Breast epithelium (tissue), 4 donors: Measurements from ENCODE around the gene RBP2. TPM values are rescaled to one million over a fixed set of nuclear protein-coding genes. Genes with fewer than 3 reads are reported as not detected.

ENCODE experiments used
- DNase-seq, 2 donors: peaks; one replicate each; pipeline ENCODE4 v3.0.0-alpha.2; 2019; ENCODE audit warnings: low spot score in 2 of 2
- H3K27ac ChIP-seq, 2 donors: fragments of 200-600 bp; sonication (generic) in 1 of 2; one replicate each; pipeline ENCODE4 v1.5.1; 2016 to 2019; ENCODE audit warnings: mild to moderate bottlenecking in 1 of 2
- H3K27me3 ChIP-seq, 2 donors: fragments of 200-600 bp; sonication (generic) in 1 of 2; one replicate each; pipeline versions ENCODE4 v1.5.1 to v1.6.0; 2017 to 2019; ENCODE audit warnings: control low read depth in 1 of 2, mild to moderate bottlenecking in 1 of 2
- H3K36me3 ChIP-seq: fragments of 200-600 bp; one replicate; pipeline ENCODE4 v1.5.1; 2019
- H3K4me1 ChIP-seq, 2 donors: fragments of 200-600 bp; sonication (generic); one replicate each; pipeline ENCODE4 v1.5.1; 2016 to 2019; ENCODE audit warnings: control low read depth in 1 of 2
- H3K4me3 ChIP-seq, 3 donors: fragments of 200-600 bp; sonication (generic); 1 replicate in 2 of 3; 2 replicates in 1 of 3; pipeline ENCODE4 v1.5.1; 2016 to 2019; ENCODE audit warnings: mild to moderate bottlenecking in 3 of 3, moderate library complexity in 2 of 3
- H3K9me3 ChIP-seq, 2 donors: fragments of 200-600 bp; sonication (generic) in 1 of 2; one replicate each; pipeline ENCODE4 v1.5.1; 2016 to 2019; ENCODE audit warnings: control low read depth in 1 of 2
- CTCF ChIP-seq, 3 donors: fragments of 450-650 bp; IDR thresholded peaks; one replicate each; pipeline ENCODE4 v1.5.1; 2016 to 2017; ENCODE audit warnings: antibody characterized with exemption in 3 of 3, mild to moderate bottlenecking in 3 of 3, moderate library complexity in 3 of 3
- POLR2A ChIP-seq: fragments of 450-650 bp; IDR thresholded peaks from one replicate; pipeline ENCODE4 v1.6.1; 2016; ENCODE audit warnings: antibody characterized with exemption, mild to moderate bottlenecking, moderate library complexity
- POLR2AphosphoS5 ChIP-seq, 3 donors: sonication (generic); formaldehyde crosslinking; IDR thresholded peaks; one replicate each; pipeline ENCODE4 v1.6.1; 2017; ENCODE audit warnings: antibody characterized with exemption in 3 of 3
- intact Hi-C: fragments of 100-400 bp; cut with DNase I; formaldehyde crosslinking; loops from one replicate; pipeline ENCODE4 v1.15.1; 2023; ENCODE audit warnings: low total_unique reads
- total RNA-seq, 3 donors: library from RNA; depleted of rRNA; stranded (reverse); fragments of >200 nt; gene quantifications; one replicate each; pipeline ENCODE4 v1.1.0, GENCODE V29; 2016

RBP2 gene
- total RNA-seq, 3 donors from 2014 or later, result 1.3 TPM; not detected in 2

- Histone ChIP-seq H3K4me1 (no peaks in the 10 kb centered on the region), H3K4me3 (no peak overlapping the region), H3K36me3 (no peaks in the 10 kb centered on the region), H3K27me3 (no peaks in the 10 kb centered on the region), H3K27ac (no peak overlapping the region), H3K9me3 (no peaks in the 10 kb centered on the region)
- TF ChIP-seq CTCF (IDR thresholded peaks at IDR 0.05) (no peak), POLR2AphosphoS5 (IDR thresholded peaks at IDR 0.05) (no peak), POLR2A (no peak)
- DNase-seq, result no peak
- intact Hi-C loops, result no loop called here
Measured at GRCh38 chr3:139517321-139518065, 41.2 kb upstream of the RBP2 start.

- TF ChIP-seq POLR2A, result no peak
- TF ChIP-seq CTCF (IDR thresholded peaks at IDR 0.05), result no peak
- no peak for TF ChIP-seq POLR2AphosphoS5 (IDR thresholded peaks at IDR 0.05)
- no peak overlapping the region for H3K4me3 ChIP-seq
- intact Hi-C loops, result no loop called here
- no peak for DNase-seq
- no peaks in the 10 kb centered on the region for H3K27me3 ChIP-seq
- H3K36me3 ChIP-seq, result no peaks in the 10 kb centered on the region
- no peaks in the 10 kb centered on the region for H3K4me1 ChIP-seq
- H3K27ac ChIP-seq, result no peak overlapping the region
- no peaks in the 10 kb centered on the region for H3K9me3 ChIP-seq
Measured at GRCh38 chr3:139514741-139515140, 38.4 kb upstream of the RBP2 start.

- intact Hi-C loops, result no loop called here
- no peaks in the 10 kb centered on the region for H3K4me1 ChIP-seq
- no peak overlapping the region for H3K4me3 ChIP-seq
- DNase-seq, result no peak
- H3K36me3 ChIP-seq, result no peaks in the 10 kb centered on the region
- no peaks in the 10 kb centered on the region for H3K9me3 ChIP-seq
- TF ChIP-seq CTCF (IDR thresholded peaks at IDR 0.05) (no peak), POLR2A (no peak), POLR2AphosphoS5 (IDR thresholded peaks at IDR 0.05) (no peak)
- H3K27ac ChIP-seq, result no peak overlapping the region
- no peaks in the 10 kb centered on the region for H3K27me3 ChIP-seq
Measured at GRCh38 chr3:139509631-139510030, 33.3 kb upstream of the RBP2 start.

- no peak overlapping the region for H3K4me3 ChIP-seq
- TF ChIP-seq POLR2AphosphoS5 (IDR thresholded peaks at IDR 0.05) (no peak), POLR2A (no peak), CTCF (IDR thresholded peaks at IDR 0.05) (no peak)
- H3K36me3 ChIP-seq, result no peaks in the 10 kb centered on the region
- no peak for DNase-seq
- intact Hi-C loops, result no loop called here
- H3K9me3 ChIP-seq, result no peaks in the 10 kb centered on the region
- no peaks in the 10 kb centered on the region for H3K27me3 ChIP-seq
- no peaks in the 10 kb centered on the region for H3K4me1 ChIP-seq
- no peak overlapping the region for H3K27ac ChIP-seq
Measured at GRCh38 chr3:139506766-139507165, 30.4 kb upstream of the RBP2 start.

- no peak overlapping the region for H3K27ac ChIP-seq
- no peak for TF ChIP-seq CTCF (IDR thresholded peaks at IDR 0.05)
- TF ChIP-seq POLR2A, result no peak
- no peak for TF ChIP-seq POLR2AphosphoS5 (IDR thresholded peaks at IDR 0.05)
Measured at GRCh38 chr3:139505829-139506386, 29.6 kb upstream of the RBP2 start.

More at GRCh38 chr3:139505829-139506386, 29.6 kb upstream of the RBP2 start:
- intact Hi-C loops, result no loop called here
- Histone ChIP-seq H3K36me3 (no peaks in the 10 kb centered on the region), H3K4me1 (no peaks in the 10 kb centered on the region), H3K9me3 (no peaks in the 10 kb centered on the region), H3K4me3 (no peak overlapping the region), H3K27me3 (no peaks in the 10 kb centered on the region)
- no peak for DNase-seq
